Left ventricle myocardium inferior (tissue), 1 donor: ENCODE measurements around the gene PSTPIP2. TPM values are rescaled to one million over a fixed set of nuclear protein-coding genes. Genes with fewer than 3 reads are reported as not detected.
"Not testable (repeated sequence)": the region's sequence is repeated elsewhere in the genome, so short reads cannot be mapped to it uniquely, and the experiment has no call there.

Experiments used
- DNase-seq: peaks from one replicate; pipeline ENCODE4 v3.0.0-alpha.2; 2020
- H3K27ac ChIP-seq: fragments of 200-600 bp; replicated peaks from 2 replicates; pipeline ENCODE4 v1.8.0; 2021
- H3K27me3 ChIP-seq: fragments of 200-600 bp; 2 replicates; pipeline ENCODE4 v1.8.0; 2021; ENCODE audit warnings: low read depth
- H3K36me3 ChIP-seq: fragments of 200-600 bp; 2 replicates; pipeline ENCODE4 v1.8.0; 2021
- H3K4me1 ChIP-seq: fragments of 200-600 bp; 2 replicates; pipeline ENCODE4 v1.8.0; 2021
- H3K4me3 ChIP-seq: fragments of 200-600 bp; 2 replicates; pipeline ENCODE4 v1.8.0; 2021; ENCODE audit warnings: mild to moderate bottlenecking, moderate library complexity
- H3K9me3 ChIP-seq: fragments of 200-600 bp; replicated peaks from 2 replicates; pipeline ENCODE4 v1.8.0; 2021
- intact Hi-C: fragments of 100-400 bp; cut with micrococcal nuclease; formaldehyde crosslinking; loops from one replicate; pipeline ENCODE4 v1.11.0; 2022
- total RNA-seq: library from RNA; stranded (reverse); fragmentation: NEBNext Ultra II Directional; extraction: Animal tissue kit (Norgen Biotek cat#: 25700); gene quantifications from one replicate; pipeline ENCODE4 v1.2.1, GENCODE V29; 2021
- TF ChIP-seq, protein P1 (sequence below): fragments of 200-600 bp; IDR thresholded peaks from 2 replicates; pipeline ENCODE4 v1.8.0; 2021; ENCODE audit warnings: antibody characterized with exemption, mild to moderate bottlenecking, borderline replicate concordance
- donor health status: DM: no; HTN: yes; CAD: no; lungs with severe emphysema.

Gene PSTPIP2
- total RNA-seq, 1 donor from 2014 or later: 1.8 TPM

GRCh38 chr18:46048641-46049040 is 23.4 kb downstream of the PSTPIP2 start:
- no peaks in the 10 kb centered on the region for H3K27me3 ChIP-seq
- no peak overlapping the region for H3K27ac ChIP-seq
- intact Hi-C loops: no loop called here
- H3K9me3 ChIP-seq: no peaks in the 10 kb centered on the region
- H3K36me3 ChIP-seq: no peaks in the 10 kb centered on the region
- H3K4me3 ChIP-seq: no peak overlapping the region
- DNase-seq: no peak
- H3K4me1 ChIP-seq: peaks cover 9% of the 10 kb centered on the region
- TF ChIP-seq, protein P1, sequence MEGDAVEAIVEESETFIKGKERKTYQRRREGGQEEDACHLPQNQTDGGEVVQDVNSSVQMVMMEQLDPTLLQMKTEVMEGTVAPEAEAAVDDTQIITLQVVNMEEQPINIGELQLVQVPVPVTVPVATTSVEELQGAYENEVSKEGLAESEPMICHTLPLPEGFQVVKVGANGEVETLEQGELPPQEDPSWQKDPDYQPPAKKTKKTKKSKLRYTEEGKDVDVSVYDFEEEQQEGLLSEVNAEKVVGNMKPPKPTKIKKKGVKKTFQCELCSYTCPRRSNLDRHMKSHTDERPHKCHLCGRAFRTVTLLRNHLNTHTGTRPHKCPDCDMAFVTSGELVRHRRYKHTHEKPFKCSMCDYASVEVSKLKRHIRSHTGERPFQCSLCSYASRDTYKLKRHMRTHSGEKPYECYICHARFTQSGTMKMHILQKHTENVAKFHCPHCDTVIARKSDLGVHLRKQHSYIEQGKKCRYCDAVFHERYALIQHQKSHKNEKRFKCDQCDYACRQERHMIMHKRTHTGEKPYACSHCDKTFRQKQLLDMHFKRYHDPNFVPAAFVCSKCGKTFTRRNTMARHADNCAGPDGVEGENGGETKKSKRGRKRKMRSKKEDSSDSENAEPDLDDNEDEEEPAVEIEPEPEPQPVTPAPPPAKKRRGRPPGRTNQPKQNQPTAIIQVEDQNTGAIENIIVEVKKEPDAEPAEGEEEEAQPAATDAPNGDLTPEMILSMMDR: no peak

- H3K4me3 ChIP-seq, H3K27ac ChIP-seq, H3K9me3 ChIP-seq, DNase-seq, H3K4me1 ChIP-seq, intact Hi-C loops, H3K36me3 ChIP-seq, H3K27me3 ChIP-seq: not testable (repeated sequence)
These were observed 24.7 kb downstream of the PSTPIP2 start for GRCh38 chr18:46047369-46047768.

DNA sequence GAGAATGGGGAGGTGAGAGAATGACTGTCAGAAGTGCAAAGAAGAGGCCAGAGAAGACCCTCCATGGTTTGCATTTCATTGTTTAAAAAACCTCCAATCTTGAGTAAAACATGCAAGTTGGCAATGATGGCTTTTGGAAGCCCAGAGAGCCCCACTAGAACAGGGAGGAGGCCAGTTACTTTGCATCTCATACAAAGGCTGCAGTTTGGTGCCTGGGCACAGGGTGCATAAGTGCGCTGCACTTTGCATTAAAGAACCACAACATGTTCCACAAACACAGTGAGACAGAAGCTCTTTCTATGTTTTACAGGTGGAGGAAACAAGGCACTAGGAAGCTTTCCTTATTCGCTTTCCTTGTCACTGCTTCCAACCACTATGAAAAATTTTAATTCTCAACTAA is 25.4 kb downstream of the PSTPIP2 start:
- TF ChIP-seq, protein P1: no peak
- Histone ChIP-seq H3K27me3 (no peaks in the 10 kb centered on the region), H3K9me3 (no peaks in the 10 kb centered on the region), H3K4me3 (no peak overlapping the region), H3K36me3 (no peaks in the 10 kb centered on the region), H3K4me1 (peaks cover 1% of the 10 kb centered on the region), H3K27ac (no peak overlapping the region)
- no peak for DNase-seq
- intact Hi-C loops: no loop called here

GRCh38 chr18:46046126-46046525 is 25.9 kb downstream of the PSTPIP2 start:
- intact Hi-C loops: no loop called here
- Histone ChIP-seq H3K27ac (no peak overlapping the region), H3K9me3 (no peaks in the 10 kb centered on the region), H3K27me3 (no peaks in the 10 kb centered on the region), H3K4me1 (no peaks in the 10 kb centered on the region), H3K4me3 (no peak overlapping the region), H3K36me3 (no peaks in the 10 kb centered on the region)
- DNase-seq: no peak
- TF ChIP-seq, protein P1: no peak

DNA sequence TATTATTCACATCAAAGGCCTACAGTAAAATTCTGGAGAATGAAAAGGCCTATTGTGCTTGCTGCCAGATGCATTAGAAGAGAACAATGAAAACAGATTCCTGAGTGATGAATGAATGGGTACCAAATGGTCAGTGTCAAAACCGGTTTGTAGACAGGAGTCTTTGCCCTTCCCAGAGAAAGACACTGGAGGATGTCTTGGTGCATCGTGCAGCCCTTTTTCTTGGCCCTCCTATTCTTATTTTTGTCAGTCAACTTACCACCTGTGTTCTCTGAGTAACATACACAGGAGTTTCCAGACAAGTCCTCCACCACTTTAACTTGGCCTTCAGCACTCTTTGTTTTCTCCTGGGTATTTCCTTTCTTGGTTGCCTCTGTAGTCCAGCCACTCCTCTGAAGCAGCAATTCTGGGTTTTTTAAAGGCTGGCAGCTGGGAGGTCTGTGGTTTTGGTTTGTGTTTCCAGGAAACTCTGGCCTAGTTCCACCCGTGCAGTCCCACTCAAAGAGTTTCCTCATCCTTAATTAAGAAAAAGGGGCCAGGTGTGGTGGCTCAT is 29.4 kb downstream of the PSTPIP2 start:
- Histone ChIP-seq H3K4me1 (no peaks in the 10 kb centered on the region), H3K9me3 (no peaks in the 10 kb centered on the region), H3K27me3 (no peaks in the 10 kb centered on the region), H3K36me3 (no peaks in the 10 kb centered on the region), H3K4me3 (no peak overlapping the region), H3K27ac (no peak overlapping the region)
- intact Hi-C loops: no loop called here
- TF ChIP-seq, protein P1: no peak
- no peak for DNase-seq

GRCh38 chr18:46040747-46041104 is 31.3 kb downstream of the PSTPIP2 start:
- intact Hi-C loops: no loop called here
- H3K27ac ChIP-seq: no peak overlapping the region
- DNase-seq: no peak
- no peaks in the 10 kb centered on the region for H3K27me3 ChIP-seq
- TF ChIP-seq, protein P1: no peak
- no peaks in the 10 kb centered on the region for H3K9me3 ChIP-seq
- H3K36me3 ChIP-seq: no peaks in the 10 kb centered on the region
- no peaks in the 10 kb centered on the region for H3K4me1 ChIP-seq
- H3K4me3 ChIP-seq: no peak overlapping the region
